Stimulated activated naive CD8-positive, alpha-beta T cell treated with anti-CD3 and anti-CD28 coated beads, Interleukin-15, Interleukin-2, amounts not matched to agents 100 U/mL and 50 U/mL, for 24 hours (primary cell): ENCODE measurements around the gene RASSF8.
"Not testable (repeated sequence)": the region's sequence is repeated elsewhere in the genome, so short reads cannot be mapped to it uniquely, and the experiment has no call there.

Experiments
- ATAC-seq: fragments of 150-1000 bp; cut with Tn5 transposase; one replicate; pipeline ENCODE4 v1.10.0; 2021
- DNase-seq: peaks from one replicate; pipeline ENCODE4 v3.0.0; 2021

Gene RASSF8

GRCh38 chr12:26029736-26030022, 71.2 kb downstream of the RASSF8 start:
- no peak for ATAC-seq

GRCh38 chr12:26030371-26030770, 71.9 kb downstream of the RASSF8 start:
- DNase-seq (no peak), ATAC-seq (no peak)

More at GRCh38 chr12:26029736-26030022, 71.2 kb downstream of the RASSF8 start:
- no peak for DNase-seq

GRCh38 chr12:26031318-26031717, 72.8 kb downstream of the RASSF8 start:
- ATAC-seq (no peak), DNase-seq (no peak)

- no peak for DNase-seq
Measured at GRCh38 chr12:26031827-26032226, 73.3 kb downstream of the RASSF8 start.

GRCh38 chr12:26032290-26032689, 73.8 kb downstream of the RASSF8 start:
- DNase-seq (no peak), ATAC-seq (no peak)

More at GRCh38 chr12:26031827-26032226, 73.3 kb downstream of the RASSF8 start:
- ATAC-seq: no peak

- no peak for ATAC-seq
- DNase-seq: no peak
Measured at GRCh38 chr12:26032719-26033241, 74.3 kb downstream of the RASSF8 start.

- DNase-seq (no peak), ATAC-seq (no peak)
Measured at GRCh38 chr12:26034371-26035142, 76.1 kb downstream of the RASSF8 start.

- no peak for ATAC-seq
Measured at GRCh38 chr12:26036877-26037276, 78.4 kb downstream of the RASSF8 start.

GRCh38 chr12:26037615-26038220, 79.2 kb downstream of the RASSF8 start:
- ATAC-seq: no peak

More at GRCh38 chr12:26036877-26037276, 78.4 kb downstream of the RASSF8 start:
- no peak for DNase-seq

GRCh38 chr12:26042645-26043044, 84.2 kb downstream of the RASSF8 start:
- DNase-seq (no peak), ATAC-seq (no peak)

More at GRCh38 chr12:26037615-26038220, 79.2 kb downstream of the RASSF8 start:
- DNase-seq: no peak

- DNase-seq (no peak), ATAC-seq (no peak)
Measured at GRCh38 chr12:26043135-26044006, 84.9 kb downstream of the RASSF8 start.

GRCh38 chr12:26044007-26044394, 85.5 kb downstream of the RASSF8 start:
- ATAC-seq (no peak), DNase-seq (no peak)

- no peak for ATAC-seq
Measured at GRCh38 chr12:26044592-26044991, 86.1 kb downstream of the RASSF8 start.

GRCh38 chr12:26046203-26046602, 87.7 kb downstream of the RASSF8 start:
- no peak for DNase-seq
- no peak for ATAC-seq

More at GRCh38 chr12:26044592-26044991, 86.1 kb downstream of the RASSF8 start:
- DNase-seq: no peak

GRCh38 chr12:26046906-26047305, 88.4 kb downstream of the RASSF8 start:
- no peak for DNase-seq
- no peak for ATAC-seq

- DNase-seq (no peak), ATAC-seq (no peak)
Measured at GRCh38 chr12:26047401-26048226, 89.1 kb downstream of the RASSF8 start.

GRCh38 chr12:26052652-26053051, 94.2 kb downstream of the RASSF8 start:
- DNase-seq (no peak), ATAC-seq (no peak)

- no peak for ATAC-seq
Measured at GRCh38 chr12:26054383-26054782, 95.9 kb downstream of the RASSF8 start.

GRCh38 chr12:26055087-26055486, 96.6 kb downstream of the RASSF8 start:
- DNase-seq: no peak
- ATAC-seq: no peak

More at GRCh38 chr12:26054383-26054782, 95.9 kb downstream of the RASSF8 start:
- DNase-seq: no peak

GRCh38 chr12:26056335-26056734, 97.9 kb downstream of the RASSF8 start:
- no peak for DNase-seq
- no peak for ATAC-seq

- not testable (repeated sequence) for DNase-seq, ATAC-seq
Measured at GRCh38 chr12:26057271-26057670, 98.8 kb downstream of the RASSF8 start.

- no peak for ATAC-seq
- DNase-seq: no peak
Measured at GRCh38 chr12:26058308-26058707, 99.8 kb downstream of the RASSF8 start.
